ENCODE data around the gene UBL7. TPM values are rescaled to one million over a fixed set of nuclear protein-coding genes. Genes with fewer than 3 reads are reported as not detected.

UBL7 gene
- total and polyA plus RNA-seq, 4 donors = 12.7 to 19.5 (median 18.2) TPM

DNA sequence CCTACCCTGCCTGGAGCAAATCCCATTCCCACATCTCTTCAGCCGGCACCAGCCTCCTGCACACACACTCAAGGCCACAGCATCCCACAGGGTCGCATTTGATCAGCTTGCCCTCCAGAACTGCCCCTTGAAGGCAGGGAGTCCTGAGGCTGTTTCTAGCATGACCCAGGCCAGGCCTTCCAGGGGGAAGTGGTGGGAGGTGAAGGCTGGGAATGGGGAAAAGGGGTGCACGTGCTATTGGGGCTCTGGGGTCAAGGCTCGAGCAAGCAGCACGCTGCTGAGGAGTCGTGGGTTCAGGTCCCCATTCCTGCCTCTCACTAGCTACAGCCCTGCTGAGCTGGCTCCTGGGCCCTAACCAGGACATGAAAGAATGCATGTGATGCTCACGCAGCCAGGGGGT, 52.1 kb downstream of the UBL7 start:
- H3K27ac ChIP-seq (ENCODE audit: low read depth in 1 of 2, low read length in 2 of 2) = no peak overlapping the region
- no peak for DNase-seq (ENCODE audit: low spot score)
- TF ChIP-seq CTCF (IDR thresholded peaks at IDR 0.05; ENCODE audit: low read depth, low read length, missing input control) (no peak), SP1 (IDR thresholded peaks at IDR 0.05) (no peak), FOXA2 (IDR thresholded peaks at IDR 0.05) (no peak)
- TF ChIP-seq, protein P1, sequence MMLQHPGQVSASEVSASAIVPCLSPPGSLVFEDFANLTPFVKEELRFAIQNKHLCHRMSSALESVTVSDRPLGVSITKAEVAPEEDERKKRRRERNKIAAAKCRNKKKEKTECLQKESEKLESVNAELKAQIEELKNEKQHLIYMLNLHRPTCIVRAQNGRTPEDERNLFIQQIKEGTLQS (IDR thresholded peaks at IDR 0.05) = no peak
- no peaks in the 10 kb centered on the region for H3K36me3 ChIP-seq (ENCODE audit: control insufficient read depth in 4 of 4, insufficient read depth in 3 of 4, low read depth in 1 of 4, low read length in 3 of 4)
- H3K27me3 ChIP-seq (ENCODE audit: control insufficient read depth in 4 of 4, insufficient read depth in 4 of 4, low read length in 3 of 4) = no peaks in the 10 kb centered on the region
- no peaks in the 10 kb centered on the region for H3K9me3 ChIP-seq (ENCODE audit: control insufficient read depth in 4 of 4, low read length in 3 of 4)
- H3K9ac ChIP-seq (ENCODE audit: low read depth in 1 of 2, low read length in 2 of 2) = no peak overlapping the region
- no peak overlapping the region for H3K4me3 ChIP-seq (ENCODE audit: low read depth in 1 of 3, low read length in 3 of 3)
- H3K4me1 ChIP-seq (ENCODE audit: control insufficient read depth in 4 of 4, insufficient read depth in 4 of 4, low read length in 3 of 4) = no peaks in the 10 kb centered on the region
- WGBS = 86% methylated on average over 7 of the region's 7 CpGs

GRCh38 chr15:74408385-74408784, 52.6 kb downstream of the UBL7 start:
- WGBS = 78% methylated on average over 2 of the region's 2 CpGs
- no peaks in the 10 kb centered on the region for H3K27me3 ChIP-seq (ENCODE audit: control insufficient read depth in 4 of 4, insufficient read depth in 4 of 4, low read length in 3 of 4)
- no peak overlapping the region for H3K27ac ChIP-seq (ENCODE audit: low read depth in 1 of 2, low read length in 2 of 2)
- TF ChIP-seq YY1 (IDR thresholded peaks at IDR 0.05) = no peak
- TF ChIP-seq EGR1 (IDR thresholded peaks at IDR 0.05; ENCODE audit: low read depth in 2 of 2) = no peak
- TF ChIP-seq NR2F2 (IDR thresholded peaks at IDR 0.05) = no peak
- no peak for TF ChIP-seq FOXA1 (IDR thresholded peaks at IDR 0.05)
- TF ChIP-seq RAD21 (IDR thresholded peaks at IDR 0.05) = no peak
- TF ChIP-seq FOXA2 (IDR thresholded peaks at IDR 0.05) = no peak
- TF ChIP-seq JUND (IDR thresholded peaks at IDR 0.05) = no peak
- DNase-seq (ENCODE audit: low spot score) = no peak
- H3K9me3 ChIP-seq (ENCODE audit: control insufficient read depth in 4 of 4, low read length in 3 of 4) = no peaks in the 10 kb centered on the region
- no peak overlapping the region for H3K9ac ChIP-seq (ENCODE audit: low read depth in 1 of 2, low read length in 2 of 2)
- no peak overlapping the region for H3K4me3 ChIP-seq (ENCODE audit: low read depth in 1 of 3, low read length in 3 of 3)
- H3K36me3 ChIP-seq (ENCODE audit: control insufficient read depth in 4 of 4, insufficient read depth in 3 of 4, low read depth in 1 of 4, low read length in 3 of 4) = no peaks in the 10 kb centered on the region
- peaks cover 0 to 3% (median 0%) of the 10 kb centered on the region in 4 donors for H3K4me1 ChIP-seq (ENCODE audit: control insufficient read depth in 4 of 4, insufficient read depth in 4 of 4, low read length in 3 of 4)

DNA sequence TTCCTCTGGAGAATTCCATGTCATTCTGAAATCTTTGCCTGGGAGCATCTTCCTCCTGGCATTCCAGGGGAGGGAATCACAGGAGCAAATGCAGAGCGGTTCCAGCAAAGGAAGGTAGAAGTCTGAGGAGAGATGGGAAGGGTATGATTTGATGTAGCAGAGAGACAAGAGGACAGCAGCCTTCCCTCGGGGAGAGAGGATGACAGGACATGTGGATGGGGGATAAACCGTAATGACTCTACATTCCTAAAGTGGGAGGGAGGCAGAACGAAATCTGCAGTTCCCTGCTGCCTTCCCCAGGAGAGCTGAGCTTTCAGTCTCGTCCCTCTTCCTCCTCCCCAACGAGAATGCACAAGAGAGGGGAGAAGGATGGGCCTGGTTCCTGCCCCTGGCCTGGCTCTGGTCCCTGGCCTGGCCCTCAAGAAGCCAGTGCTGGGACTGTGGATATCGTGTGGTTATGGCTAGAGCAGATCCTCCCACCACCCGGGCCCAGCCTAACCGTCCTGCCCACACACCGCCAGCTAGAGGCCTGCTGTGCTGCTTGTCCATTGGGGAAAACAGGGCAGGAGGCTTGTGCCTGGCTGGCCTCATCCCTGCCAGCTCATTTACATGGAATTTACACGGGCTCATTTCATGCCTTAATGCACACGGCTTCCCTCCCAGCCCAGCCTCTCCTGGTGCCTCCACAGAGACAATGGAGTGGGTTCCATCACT, 53.8 kb downstream of the UBL7 start:
- H3K4me3 ChIP-seq (ENCODE audit: low read depth in 1 of 3, low read length in 3 of 3) = no peak overlapping the region
- no peaks in the 10 kb centered on the region for H3K36me3 ChIP-seq (ENCODE audit: control insufficient read depth in 4 of 4, insufficient read depth in 3 of 4, low read depth in 1 of 4, low read length in 3 of 4)
- no peak overlapping the region for H3K9ac ChIP-seq (ENCODE audit: low read depth in 1 of 2, low read length in 2 of 2)
- no peaks in the 10 kb centered on the region for H3K27me3 ChIP-seq (ENCODE audit: control insufficient read depth in 4 of 4, insufficient read depth in 4 of 4, low read length in 3 of 4)
- no peak overlapping the region for H3K27ac ChIP-seq (ENCODE audit: low read depth in 1 of 2, low read length in 2 of 2)
- 60% methylated on average over 12 of the region's 12 CpGs for WGBS
- no peaks in the 10 kb centered on the region for H3K9me3 ChIP-seq (ENCODE audit: control insufficient read depth in 4 of 4, low read length in 3 of 4)
- peaks cover 0 to 3% (median 0%) of the 10 kb centered on the region in 4 donors for H3K4me1 ChIP-seq (ENCODE audit: control insufficient read depth in 4 of 4, insufficient read depth in 4 of 4, low read length in 3 of 4)
- DNase-seq (ENCODE audit: low spot score) = no peak
- TF ChIP-seq RXRA (IDR thresholded peaks at IDR 0.05) (no peak), HNF4A (conservative IDR thresholded peaks at IDR 0.05) (no peak), FOXA2 (IDR thresholded peaks at IDR 0.05) (no peak), NR2F2 (IDR thresholded peaks at IDR 0.05) (no peak), GABPA (IDR thresholded peaks at IDR 0.05 in 1 of 2, conservative IDR thresholded peaks at IDR 0.05 in 1 of 2) (no peak), FOXA1 (IDR thresholded peaks at IDR 0.05) (no peak), YY1 (IDR thresholded peaks at IDR 0.05) (no peak), EGR1 (IDR thresholded peaks at IDR 0.05; ENCODE audit: low read depth in 2 of 2) (no peak), JUND (IDR thresholded peaks at IDR 0.05) (no peak)
